GM21515 (cell line): ENCODE measurements around the gene PHKA1.
"Not testable (repeated sequence)": the region's sequence is repeated elsewhere in the genome, so short reads cannot be mapped to it uniquely, and the experiment has no call there.

Source experiments
- ATAC-seq: cut with Tn5 transposase; IDR thresholded peaks from one replicate; pipeline ENCODE4 v1.9.1; 2021; ENCODE audit not compliant: unreplicated experiment

The PHKA1 gene

GRCh38 chrX:72713599-72714477, at the start of gene PHKA1:
Gene PHKA1 (minus strand): TSS chrX:72714306. CDS start chrX:72713880, 426 bp downstream.
- ATAC-seq, result not testable (repeated sequence)

- not testable (repeated sequence) for ATAC-seq
These were observed 46.3 kb upstream of the PHKA1 start for GRCh38 chrX:72760454-72760853.

- not testable (repeated sequence) for ATAC-seq
These were observed 34.4 kb upstream of the PHKA1 start for GRCh38 chrX:72748545-72748944.

DNA sequence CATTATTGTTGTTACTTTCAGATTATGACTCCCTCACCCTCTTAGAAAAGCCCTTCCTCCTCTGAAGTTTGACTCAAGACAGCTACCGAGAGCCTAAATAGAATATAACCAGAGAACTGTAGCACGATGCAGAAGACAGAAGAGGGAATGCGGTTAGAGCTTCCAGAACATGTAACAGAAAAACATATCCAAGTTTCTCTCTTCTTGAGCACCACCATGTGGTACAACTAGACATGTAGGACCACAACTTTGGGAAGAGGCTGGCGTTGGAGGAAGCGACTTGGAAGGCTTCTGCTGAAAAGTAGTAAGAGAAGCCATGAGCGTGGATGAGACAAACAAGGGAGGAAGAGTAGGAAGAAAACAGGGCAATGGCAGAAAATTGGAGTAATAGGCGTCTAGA, 31.4 kb upstream of the PHKA1 start:
- not testable (repeated sequence) for ATAC-seq

DNA sequence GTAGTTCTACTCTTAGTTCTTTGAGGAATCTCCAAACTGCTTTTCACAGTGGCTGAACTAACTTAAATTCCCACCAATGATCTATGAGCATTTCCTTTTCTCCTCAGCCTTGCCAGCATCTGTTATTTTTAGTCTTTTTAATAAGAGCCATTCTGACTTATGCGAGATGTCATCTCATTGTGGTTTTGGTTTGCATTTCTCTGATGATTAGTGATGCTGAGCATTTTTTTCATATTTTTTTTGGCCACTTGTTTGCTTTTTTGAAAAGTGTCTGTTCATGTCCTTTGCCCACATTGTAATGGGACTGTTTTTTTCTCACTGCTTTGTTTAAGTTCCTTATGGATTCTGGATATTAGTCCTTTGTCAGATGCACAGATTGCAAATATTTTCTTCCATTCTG, 21.5 kb upstream of the PHKA1 start:
- ATAC-seq, result no peak

DNA sequence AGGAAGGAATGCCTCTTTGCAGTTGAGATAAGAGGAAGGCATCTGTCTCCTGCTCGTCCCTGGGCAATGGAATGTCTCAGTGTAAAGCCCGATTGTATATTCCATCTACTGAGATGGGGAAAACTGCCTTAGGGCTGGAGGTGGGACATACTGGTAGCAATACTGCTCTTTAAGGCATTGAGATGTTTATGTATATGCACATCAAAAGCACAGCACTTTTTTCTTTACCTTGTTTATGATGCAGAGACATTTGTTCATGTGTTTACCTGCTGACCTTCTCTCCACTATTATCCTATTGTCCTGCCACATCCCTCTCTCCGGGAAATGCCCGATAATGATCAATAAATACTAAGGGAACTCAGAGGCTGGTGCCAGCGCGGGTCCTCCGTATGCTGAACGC, 19.5 kb upstream of the PHKA1 start:
- ATAC-seq, result not testable (repeated sequence)

DNA sequence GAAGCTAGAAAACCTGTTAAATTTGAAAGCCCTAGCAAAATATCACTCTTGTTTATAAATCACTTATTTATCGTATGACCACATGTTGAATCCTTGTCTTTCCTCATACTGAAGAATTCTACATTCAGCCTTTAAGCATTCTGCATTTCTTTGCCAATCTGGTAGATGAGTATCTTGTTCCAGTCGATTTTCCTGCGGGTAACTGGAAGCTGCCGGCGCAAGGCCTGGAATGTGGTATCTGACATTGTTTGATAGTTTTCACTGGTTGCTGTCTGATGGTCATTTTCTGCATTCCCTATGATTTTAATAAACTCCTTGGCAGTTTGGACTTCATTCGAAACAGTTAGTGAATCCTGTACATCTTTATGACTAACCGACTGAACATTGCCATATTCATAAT, 13.7 kb upstream of the PHKA1 start:
- no peak for ATAC-seq

GRCh38 chrX:72716766-72717165, 2.7 kb upstream of the PHKA1 start:
- no peak for ATAC-seq

GRCh38 chrX:72715546-72715945, 1.4 kb upstream of the PHKA1 start:
- no peak for ATAC-seq

GRCh38 chrX:72714478-72714916, 391 bp upstream of the PHKA1 start:
- ATAC-seq, result no peak

GRCh38 chrX:72713130-72713529, 976 bp downstream of the PHKA1 start:
- ATAC-seq, result no peak

DNA sequence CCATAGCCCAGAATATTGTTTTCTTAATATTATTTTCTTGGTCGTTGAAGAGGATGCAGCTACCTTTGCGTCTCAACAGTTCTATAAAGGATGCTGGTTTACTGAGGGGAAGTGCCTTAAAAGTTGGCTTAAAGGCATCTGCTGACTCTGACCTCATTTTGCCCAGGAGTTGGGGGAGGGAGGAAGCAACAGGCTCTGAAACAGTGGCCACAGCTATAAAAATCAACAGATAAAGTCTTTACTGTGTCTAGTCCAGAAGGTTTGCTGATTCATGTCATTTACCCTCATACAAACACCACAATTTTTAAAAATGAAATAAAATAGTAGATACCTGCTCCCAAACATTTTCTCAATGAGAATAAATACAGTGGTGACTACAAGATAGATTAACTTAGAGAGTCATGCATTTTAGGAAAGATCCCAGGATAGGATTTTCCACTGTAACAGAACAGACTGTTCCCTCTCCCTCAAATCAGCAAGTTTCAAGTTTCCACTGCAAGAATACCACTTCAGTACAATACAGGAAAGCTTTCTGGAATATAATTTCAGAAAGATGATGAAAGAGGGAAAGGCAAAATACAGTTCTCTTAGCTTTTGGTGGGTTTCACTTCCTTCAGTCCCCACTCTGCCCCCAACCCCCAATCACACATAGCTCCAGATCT, 1.9 kb downstream of the PHKA1 start:
- ATAC-seq, result no peak

DNA sequence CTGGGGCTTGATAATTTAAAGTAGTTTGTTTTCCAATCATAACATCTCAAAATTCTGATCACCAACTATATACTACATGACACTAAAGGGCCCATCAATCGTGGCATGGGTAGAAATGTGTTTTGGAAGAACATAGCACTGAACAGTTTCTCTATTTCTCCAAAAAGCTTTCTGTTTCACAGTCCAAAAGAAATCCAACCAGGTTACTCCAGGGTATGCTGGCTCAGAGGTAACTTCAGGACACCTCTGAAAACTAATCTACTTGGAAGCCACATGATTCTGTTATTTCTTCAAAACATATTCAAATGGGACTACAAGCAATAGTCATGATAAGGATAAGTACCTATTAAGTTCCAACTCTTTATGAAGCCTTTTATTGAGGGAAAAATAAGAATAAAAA, 8.3 kb downstream of the PHKA1 start:
- ATAC-seq, result no peak

GRCh38 chrX:72705111-72705510, 9.0 kb downstream of the PHKA1 start:
- ATAC-seq, result no peak

- no peak for ATAC-seq
These were observed 19.9 kb downstream of the PHKA1 start for GRCh38 chrX:72694170-72694569.

- no peak for ATAC-seq
These were observed 20.6 kb downstream of the PHKA1 start for GRCh38 chrX:72693477-72693876.

DNA sequence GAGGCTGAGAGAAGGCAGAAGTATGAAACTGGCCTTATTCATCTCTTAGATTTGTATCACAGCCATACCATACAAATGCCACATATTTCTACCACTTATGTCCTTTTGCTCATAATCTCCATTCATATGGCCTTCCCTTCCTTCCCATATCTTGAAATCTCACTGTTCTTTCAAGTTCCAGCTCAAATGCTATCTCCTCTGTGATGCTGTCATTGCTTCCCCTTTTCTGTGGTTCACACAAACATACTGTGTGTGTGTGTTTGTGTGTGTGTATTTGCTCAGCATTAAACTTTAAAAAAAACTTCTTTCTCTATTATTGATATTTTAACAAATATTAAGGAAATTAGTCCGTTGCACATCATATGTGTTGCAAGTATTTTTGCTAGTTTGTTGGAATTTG, 26.7 kb downstream of the PHKA1 start:
- no peak for ATAC-seq

GRCh38 chrX:72685810-72686456, 28.2 kb downstream of the PHKA1 start:
- no peak for ATAC-seq

- ATAC-seq, result no peak
These were observed 29.1 kb downstream of the PHKA1 start for GRCh38 chrX:72685018-72685417.

DNA sequence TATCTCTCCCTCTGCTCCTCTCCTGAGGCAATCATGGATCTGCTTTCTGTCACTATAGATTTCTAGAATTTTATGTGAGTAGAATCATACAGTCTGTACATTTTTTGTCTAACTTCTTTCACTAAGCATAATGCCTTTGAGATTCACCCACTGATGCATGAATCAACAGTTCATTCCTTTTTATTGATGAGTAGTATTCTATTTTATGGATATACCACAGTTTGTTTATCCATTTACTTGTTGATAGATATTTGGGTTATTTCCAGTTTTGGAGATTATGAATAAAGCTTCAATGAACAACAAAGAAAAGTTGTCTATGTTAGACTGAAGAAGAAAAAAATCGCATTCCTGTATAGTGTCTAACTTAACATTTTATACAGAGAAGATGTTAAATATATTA, 30.5 kb downstream of the PHKA1 start:
- no peak for ATAC-seq

- ATAC-seq, result no peak
These were observed 37.6 kb downstream of the PHKA1 start for GRCh38 chrX:72676465-72676864.

GRCh38 chrX:72673951-72674350, 40.2 kb downstream of the PHKA1 start:
- ATAC-seq, result not testable (repeated sequence)
